HS-27A (cell line): ENCODE data around the gene SALL1.

Experiments
- DNase-seq: peaks from one replicate; pipeline ENCODE4 v3.0.0-alpha.2; 2012; ENCODE audit warnings: low read depth, missing footprints

SALL1 gene

GRCh38 chr16:51141106-51141505 lies 10.0 kb downstream of the SALL1 start:
- DNase-seq: no peak

DNA sequence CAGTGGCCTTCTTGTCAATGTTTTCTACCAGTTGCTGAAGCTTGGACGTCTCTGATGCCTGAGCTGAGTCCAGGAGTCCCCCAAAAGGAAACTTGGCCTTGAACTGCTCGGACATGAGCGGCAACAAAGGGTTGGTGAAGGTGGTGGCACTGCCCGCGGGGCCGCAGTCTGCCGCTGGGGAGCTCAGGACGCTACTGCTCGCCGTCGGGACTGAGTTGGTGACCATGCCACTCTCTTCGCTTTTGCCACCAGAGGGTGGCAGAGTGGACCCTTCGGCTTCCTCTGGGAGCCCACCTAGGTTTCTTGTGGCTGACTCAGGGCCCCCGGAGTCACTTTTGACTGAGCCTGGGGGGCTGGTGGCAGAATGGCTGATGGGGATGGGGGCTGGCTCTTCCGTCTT lies 11.0 kb downstream of the SALL1 start:
- no peak for DNase-seq

DNA sequence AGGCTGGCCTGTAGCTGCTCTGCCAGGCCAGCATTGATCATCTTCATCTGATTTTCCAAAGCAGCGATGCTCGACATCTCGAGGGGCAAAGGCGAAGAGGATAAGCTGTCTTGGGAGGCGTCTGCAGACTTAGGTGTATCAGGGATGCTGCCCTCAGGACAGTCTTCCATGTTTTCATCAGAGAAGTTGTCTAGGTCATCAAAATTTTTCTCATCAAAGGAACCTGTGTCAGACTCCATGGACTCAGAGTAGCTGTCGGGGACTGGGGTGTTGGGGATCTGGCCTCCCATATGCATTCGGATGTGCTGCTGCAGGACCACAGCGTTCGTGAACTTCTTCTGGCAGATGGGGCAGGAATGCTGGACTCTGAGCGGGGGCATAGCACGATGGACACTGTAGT lies 11.5 kb downstream of the SALL1 start:
- no peak for DNase-seq

DNA sequence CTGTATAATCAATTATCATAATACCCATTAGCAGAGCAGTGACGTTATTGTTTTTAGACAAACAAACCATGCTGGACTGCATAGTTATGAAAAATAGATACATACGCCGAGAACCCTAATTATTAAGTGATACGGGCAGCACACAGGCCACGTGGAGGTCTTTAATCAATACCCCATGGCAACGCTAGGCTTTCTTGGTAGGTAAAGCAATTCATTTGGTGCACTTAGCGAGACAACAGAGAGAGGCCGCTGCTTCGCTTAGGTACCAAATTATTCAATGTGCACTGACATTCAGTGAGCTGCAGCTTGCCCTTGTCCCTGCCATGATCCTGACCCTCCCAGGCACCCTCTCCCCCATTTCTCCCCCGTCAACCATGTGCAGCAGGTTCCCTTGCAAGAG lies 12.9 kb downstream of the SALL1 start:
- no peak for DNase-seq

GRCh38 chr16:51137097-51137496 lies 14.0 kb downstream of the SALL1 start:
- DNase-seq: no peak

DNA sequence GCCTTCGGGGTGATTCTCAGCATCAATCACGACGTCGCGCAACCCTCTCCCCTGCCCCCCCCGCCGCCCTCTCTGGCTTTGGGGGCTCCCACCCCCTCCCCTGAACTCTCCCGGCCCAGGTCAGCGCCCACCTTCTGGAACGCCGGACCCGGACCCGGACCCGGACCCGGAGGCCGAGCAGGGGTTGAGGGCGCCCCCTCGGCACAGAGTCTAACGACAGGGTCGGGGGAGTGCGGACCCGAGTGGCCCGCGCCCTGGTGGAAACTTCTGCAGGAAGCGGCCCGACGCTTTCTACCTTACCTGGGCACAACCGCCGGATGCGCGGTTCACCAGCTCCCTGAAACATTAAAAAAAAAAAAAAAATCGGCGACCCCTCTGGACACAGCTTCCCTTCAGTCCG lies 16.2 kb downstream of the SALL1 start:
- no peak for DNase-seq

DNA sequence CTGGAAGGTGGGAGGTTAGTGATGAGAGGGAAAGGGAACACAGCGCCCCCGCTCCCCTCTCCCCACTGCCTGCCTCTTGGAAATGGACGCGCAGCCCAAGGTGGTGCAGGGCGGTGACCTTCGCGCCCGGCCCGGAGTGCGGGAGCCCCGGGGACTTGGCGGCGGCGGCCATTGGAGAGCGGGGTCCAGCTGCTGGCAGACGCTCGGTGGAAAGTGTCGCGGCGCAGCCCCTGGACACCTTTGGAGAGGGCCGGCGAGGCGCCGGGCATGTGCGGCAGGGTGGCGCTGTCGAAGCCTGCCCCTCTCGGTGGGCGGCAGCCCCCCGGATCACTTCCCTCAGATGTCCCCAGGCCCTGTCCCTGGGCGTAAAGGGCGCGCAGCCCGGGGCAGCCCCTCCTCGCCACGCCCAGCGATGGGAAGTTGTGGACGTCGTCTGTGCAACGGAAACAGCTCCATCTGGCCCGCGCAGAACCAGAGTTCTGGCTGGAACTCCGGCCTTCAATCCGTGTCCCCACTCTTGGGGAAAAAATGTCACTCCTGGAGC lies 16.7 kb downstream of the SALL1 start:
- DNase-seq: no peak

DNA sequence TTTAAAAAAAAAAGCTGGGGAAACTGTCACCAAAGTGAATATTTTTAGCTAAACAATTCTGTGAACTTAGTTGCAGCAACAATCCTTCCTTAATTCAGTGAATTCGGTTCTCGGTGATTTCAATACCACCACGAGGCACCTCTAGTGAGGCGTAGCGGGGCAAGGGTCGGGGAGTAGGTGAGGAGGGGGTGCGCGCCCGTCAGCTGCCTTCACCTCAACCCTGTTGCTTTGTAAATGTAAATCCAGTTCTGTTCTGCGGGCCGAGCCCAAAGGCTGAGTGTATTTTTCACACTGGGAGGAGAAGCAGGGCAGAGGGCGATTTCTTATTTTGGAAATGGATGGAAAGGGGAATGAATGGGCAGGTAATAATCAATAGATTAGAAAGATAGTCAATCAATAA lies 17.4 kb downstream of the SALL1 start:
- DNase-seq: no peak

DNA sequence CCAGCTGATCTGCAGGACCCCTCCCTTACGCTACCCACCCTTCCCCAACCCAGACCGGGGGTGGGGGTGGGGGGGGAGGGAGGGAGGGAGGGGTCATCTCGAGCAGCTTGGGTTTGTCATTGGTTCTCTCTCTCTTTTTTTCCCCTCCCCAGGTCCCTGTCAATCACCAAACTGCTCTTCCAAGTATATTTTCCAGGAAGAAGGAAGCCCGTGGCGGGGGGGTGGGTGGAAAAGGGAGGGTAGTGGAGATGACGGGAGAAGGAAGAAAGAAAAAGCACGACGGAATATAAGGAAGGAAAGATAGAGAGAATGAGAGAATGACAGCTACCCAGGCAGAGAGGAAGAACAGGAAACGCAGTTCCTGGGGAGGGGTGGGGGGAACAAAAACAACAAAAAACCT lies 17.9 kb downstream of the SALL1 start:
- no peak for DNase-seq

GRCh38 chr16:51132490-51133115 lies 18.5 kb downstream of the SALL1 start:
- no peak for DNase-seq

DNA sequence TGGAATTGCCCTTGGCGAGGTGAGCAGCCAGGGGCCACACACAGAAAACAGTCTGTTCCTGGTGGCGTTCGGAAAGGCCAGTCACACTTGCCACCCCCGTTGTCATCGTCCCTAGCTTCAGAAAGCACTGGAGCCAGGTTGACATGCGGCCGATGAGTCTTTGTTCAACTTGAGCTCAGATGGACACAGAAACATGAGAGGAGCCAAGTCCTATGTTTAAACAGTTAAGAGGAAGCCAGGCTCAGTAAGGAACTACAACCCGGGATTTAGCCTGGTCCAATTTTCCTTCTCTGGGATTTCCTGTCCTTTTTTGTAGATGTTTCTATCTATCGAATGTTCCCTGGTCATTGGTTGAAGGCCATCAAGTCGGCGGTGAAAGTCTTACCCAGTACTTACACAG lies 19.5 kb downstream of the SALL1 start:
- no peak for DNase-seq

DNA sequence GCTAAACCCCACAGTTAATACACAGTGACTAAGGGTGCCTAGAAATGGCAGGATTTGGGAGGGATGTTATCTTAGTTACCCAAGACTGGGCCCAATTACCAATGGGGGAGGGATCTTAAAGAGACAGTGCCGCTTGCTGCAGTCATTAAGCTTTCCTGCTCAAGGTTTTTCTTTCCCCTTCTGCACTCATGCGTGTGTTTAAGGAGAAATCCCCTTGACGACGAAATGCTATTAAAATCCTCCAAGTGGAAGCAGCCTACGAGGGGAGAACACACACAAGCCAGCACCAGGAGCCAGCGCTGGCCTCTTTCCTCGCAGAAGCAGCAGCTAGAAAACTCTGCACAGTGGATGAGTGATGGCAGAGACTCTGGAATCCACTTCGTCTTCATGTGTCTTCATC lies 22.0 kb downstream of the SALL1 start:
- DNase-seq: no peak

GRCh38 chr16:51125992-51126391 lies 25.1 kb downstream of the SALL1 start:
- DNase-seq: no peak

- DNase-seq: no peak
Observed at GRCh38 chr16:51124896-51125295, 26.2 kb downstream of the SALL1 start.

DNA sequence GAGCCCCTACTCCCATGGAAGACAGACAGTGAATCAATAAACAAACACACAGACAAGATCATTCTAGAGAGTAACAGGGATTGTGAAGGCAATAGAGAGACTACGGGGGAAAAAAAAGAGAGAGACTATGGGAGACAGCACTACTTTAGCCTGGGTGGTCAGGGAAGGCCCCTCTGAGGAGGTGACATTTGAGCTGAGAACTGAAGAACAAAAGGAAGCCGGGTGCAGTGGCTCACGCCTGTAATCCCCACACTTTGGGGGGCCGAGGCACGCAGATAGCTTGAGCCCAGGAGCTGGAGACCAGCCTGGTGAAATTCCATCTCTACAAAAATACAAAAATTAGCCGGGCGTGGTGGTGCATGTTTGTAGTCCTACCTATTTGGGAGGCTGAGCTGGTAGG lies 29.2 kb downstream of the SALL1 start:
- no peak for DNase-seq

- no peak for DNase-seq
Observed at GRCh38 chr16:51120730-51121347, 30.2 kb downstream of the SALL1 start.

DNA sequence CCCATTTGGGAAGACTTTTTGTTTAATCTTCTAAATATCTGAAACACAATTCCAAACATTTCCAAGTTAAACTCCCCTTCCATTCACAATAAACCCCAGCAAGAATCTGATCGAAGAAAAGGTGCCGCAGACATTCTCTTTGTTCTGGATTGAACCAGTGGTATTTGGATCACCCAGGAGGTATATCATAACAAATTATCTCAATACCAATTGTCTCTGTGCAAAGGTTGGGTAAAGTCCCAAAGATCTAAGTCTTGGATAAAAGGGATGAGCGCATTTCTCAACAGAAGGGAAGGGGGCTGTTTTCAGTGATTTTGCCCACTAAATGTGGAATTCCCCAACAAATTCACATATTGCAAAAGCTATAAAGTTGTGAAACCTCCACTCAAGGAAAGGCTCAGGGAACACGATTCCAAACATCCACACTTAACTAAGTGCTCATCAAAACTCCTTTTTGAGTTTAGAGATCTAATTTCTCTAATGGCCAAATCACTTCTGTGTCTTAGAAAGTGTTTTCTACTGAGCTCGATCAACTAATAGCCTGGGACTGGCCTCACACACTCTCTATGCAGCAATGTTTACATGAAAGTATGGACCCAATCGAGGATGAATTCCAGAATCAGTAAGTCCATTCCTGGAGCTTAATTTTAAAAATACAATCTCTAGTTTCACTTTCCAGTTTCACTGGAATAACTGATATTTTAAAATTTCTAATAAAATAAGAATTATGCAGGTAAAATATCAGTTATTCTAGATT lies 30.9 kb downstream of the SALL1 start:
- no peak for DNase-seq

DNA sequence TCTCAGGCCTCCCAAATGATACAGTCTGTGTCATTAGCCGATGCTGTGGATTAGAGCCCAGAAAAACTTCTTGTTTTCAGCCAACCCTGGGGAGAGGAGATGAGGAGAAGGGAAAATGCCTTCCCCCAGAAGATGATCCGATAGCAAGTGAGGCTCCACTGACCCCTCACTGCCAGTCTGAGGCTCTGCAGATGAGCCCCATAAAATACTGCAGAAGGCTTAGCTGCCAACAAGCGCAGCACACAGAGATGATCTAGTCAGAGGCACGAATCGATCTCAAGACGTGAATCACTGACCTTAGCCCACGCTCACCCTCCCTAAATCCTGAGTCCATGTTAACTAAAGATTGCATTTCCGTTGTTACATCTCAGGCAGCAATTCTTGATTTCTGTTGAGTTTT lies 31.5 kb downstream of the SALL1 start:
- DNase-seq: no peak

DNA sequence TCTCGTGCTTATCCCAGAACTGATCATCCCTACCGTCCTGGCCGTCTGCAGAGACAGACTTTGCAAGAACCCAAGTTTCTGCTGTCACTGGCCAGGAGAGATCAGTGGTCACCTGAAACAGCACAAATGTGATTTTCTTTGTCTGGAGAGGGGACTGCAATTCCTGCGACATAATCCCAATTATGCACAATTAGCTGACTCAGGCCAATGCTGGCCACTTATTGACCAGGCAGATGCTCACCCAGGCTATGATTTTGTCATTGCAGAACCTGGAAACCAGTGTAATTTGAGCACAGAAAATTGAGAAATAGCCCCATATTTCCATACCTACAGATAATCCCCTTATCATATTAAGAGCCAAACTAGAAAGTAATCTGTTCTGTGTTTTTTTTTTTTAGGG lies 34.7 kb downstream of the SALL1 start:
- DNase-seq: no peak

- DNase-seq: no peak
Observed at GRCh38 chr16:51114382-51114781, 36.7 kb downstream of the SALL1 start.

DNA sequence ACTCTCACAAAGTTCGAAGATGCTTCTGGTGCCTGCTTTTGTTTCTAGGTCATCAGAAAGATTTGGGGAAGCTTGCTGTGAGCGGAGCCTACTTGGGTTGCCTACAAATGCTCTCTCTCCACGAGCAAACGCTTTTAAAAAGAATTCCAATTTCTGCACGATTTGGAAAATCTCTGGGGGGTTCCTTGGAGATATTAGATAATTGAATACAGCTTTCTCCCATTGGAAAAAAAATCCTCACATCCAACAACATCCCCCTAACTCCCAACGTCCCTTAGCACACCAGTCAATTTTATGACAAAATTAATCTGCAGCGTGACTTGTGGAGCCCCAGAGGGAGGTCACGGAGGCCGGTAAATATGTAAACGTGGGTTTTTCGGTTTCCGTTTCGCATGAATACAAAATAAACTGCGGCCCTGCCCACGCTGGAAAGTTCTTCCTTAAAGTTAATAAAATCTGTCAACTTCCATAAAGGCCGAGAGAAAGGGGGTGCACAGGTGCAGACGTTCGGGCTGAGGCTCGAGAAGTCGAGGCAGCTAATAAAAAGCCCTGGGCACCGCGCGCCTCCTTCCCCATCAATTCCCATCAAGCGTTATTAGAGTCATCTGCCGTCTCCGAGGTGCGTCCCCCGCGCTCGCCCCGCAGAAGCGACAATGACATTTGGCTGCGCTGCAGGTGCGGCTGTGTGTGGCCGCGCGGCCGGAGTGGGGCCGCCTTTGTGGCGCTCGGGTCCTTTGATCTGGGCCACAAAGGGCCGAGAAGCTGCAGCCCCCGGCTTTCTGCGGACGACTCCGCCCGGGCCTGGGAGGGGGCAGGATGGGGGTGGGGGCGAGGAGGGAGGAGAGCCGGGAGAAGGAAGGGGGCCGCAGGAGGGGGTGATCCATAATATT lies 37.6 kb downstream of the SALL1 start:
- no peak for DNase-seq

- DNase-seq: no peak
Observed at GRCh38 chr16:51112323-51112722, 38.7 kb downstream of the SALL1 start.
